NCI-H2196 treated with DMSO at 0.1 percent for 48 hours (cell line): ENCODE measurements around the gene THRA.
"Not testable (repeated sequence)": the region's sequence is repeated elsewhere in the genome, so short reads cannot be mapped to it uniquely, and the experiment has no call there.

Source experiments
- DNase-seq: peaks from one replicate; lab custom pipeline; 2025; ENCODE audit not compliant: unreplicated experiment; lab: John Stamatoyannopoulos, UW

THRA gene

DNA sequence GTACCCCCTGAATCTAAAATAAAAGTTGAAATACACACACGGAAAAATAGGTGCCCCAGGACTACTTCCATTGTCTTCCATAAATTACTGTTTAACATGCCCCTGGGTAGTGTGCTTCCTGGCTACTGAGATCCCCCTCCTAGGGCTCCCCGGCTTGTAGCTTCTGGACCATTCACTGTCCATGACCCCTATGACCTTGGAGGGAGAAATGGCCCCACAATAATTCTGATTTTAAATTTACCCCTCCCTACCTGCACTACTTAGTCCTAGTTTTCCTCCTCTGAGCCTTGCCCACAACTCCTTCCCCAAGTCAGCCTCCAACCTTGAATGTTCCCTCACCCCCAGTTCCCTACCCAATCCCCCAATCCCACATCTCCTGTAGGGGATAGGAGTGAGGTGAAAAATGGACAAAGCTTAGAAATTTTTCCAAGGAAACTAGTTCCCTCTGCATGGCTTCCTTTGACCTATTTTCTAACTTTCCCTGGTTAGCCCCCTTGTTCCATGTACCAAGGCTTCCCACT is 49.5 kb downstream of the THRA start:
- DNase-seq = no peak

DNA sequence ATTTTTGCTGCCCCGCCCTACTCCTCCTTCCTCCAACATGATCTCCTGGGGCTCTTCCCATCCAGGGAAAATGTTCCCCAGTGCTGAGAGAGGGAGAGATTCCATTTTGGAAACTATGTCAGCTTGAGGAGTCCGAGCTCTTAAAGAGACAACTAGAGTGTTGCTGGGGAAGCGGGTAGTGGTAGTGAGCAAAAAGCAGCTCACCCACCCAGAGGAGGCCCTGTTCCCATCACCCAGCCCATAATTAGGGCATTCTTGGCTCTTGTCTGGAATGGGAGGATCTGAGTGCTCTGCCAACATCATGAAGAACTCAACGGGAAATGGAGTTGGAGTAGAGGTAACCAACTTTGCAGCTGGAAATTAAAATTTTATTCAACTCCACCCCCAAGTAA is 49.9 kb downstream of the THRA start:
- no peak for DNase-seq

DNA sequence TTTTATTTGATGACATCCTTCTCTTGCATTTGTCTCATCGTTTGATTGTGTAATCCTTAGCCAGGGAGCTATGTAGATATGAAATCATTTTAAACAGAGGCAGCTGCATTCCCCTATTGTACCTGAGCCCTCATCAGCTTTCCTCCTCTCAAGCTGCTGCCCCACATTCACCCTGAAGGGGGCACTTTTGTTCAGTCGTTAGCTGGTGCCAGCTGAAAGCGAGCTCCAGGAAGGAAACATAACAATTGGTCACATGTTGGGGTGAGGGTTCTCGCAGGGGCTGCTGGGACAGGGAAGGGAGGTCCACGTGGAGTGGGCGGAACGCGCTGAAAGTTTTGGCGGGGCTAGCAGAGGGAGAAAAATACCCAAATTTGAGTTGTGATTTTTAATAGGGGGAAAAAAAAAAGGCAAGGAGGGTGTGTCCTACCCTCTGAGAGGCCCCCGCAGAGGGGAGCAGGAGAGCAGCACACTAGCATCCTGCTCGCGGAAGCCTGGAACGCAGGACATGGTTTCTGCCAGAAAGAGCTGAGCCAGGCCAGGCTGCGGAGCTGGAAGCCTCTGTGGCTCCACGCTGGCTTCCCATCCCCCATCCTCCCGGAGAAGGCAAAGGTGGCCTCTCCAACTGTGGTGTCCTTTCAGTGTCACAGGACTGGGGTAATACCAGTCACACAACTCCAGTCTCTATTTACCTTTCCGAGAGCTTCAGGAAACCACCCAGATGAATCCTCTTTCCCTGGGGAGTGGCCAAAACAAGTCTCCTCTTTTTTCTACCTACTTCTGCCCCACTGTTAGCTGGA is 50.5 kb downstream of the THRA start:
- DNase-seq = peak; percentile 76

DNA sequence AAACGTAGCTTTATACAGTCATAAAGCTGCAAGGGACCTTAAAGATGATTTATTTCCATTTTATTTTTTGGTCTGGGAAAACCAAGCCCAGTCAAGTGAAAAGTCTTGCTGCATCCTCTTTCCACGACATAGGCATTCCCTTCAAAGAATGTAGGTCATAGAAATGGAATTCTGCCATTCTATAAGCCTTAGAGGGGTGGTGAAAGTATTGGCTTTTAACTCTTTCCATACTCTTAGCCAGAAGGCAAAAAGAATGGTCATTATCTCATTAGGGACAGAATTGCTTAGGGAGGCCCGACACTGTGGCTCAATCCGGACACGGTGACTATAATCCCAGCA is 51.1 kb downstream of the THRA start:
- no peak for DNase-seq

DNA sequence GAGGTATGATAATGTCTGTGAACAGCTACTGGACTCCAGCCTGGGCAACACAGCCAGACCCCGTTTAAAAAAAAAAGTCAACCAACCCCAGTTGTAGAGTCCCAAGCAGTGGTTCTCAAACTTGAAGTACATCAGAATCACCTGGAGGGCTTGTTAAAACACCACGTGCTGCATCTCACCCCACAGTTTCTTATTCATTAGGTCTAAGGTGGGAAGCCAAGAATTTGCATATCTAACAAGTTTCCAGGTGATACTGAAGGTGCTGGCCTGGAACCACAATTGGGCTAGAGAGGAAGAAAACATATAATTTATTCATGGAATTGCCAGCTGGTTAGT is 52.3 kb downstream of the THRA start:
- no peak for DNase-seq

DNA sequence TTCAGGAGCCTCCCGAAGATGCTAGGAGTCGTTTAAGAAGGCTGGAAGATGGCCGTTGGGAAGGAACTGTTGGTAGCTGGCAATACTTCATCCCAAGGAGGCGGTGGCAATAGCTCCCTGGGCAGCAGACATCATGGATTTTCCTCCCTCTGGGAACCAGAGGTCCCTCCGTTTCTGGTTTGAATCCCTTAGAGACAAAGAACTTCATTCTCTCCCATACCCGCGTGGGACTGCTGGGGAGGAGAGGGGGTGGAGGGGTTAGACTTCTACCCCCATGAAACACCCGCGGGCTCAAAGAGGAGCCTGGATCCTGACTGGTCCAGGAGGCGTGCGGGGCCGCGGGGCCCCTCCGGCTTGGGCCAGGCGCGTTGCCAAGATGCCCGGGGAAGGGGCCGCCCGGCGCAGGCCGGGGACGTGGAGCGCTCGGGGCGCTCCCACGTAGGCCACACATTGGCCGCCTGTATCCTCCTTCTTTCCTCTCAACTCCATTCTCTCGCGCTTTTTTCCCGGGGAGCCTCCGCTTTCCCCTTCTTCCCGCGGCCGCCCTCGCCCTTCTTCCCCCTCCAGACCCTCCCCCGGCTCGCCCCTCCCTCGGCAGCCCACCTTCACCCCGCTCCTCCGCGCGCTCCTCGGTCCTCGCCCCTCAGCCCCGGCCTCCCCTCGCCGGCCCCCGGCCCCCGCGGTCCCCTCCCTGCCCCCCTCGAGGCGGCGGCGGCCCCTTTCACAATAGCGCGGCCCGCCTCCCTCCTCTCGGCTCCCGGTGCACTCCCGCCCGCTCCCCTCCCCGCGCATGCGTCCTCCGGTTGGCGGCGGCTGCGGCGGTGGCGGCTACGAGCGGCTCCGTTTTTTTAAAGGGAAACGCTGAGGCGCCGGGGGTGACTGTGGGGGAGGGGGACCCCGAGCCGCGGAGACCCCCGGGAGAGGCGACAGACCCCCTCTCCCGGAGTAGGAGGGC is 58.7 kb downstream of the THRA start, which contains the start of gene MSL1:
TSS of gene MSL1 (plus strand) at position 791 of the 955 bp plus-strand sequence. CDS start 642 bp downstream, outside the sequence.
- DNase-seq = peak; percentile 22

DNA sequence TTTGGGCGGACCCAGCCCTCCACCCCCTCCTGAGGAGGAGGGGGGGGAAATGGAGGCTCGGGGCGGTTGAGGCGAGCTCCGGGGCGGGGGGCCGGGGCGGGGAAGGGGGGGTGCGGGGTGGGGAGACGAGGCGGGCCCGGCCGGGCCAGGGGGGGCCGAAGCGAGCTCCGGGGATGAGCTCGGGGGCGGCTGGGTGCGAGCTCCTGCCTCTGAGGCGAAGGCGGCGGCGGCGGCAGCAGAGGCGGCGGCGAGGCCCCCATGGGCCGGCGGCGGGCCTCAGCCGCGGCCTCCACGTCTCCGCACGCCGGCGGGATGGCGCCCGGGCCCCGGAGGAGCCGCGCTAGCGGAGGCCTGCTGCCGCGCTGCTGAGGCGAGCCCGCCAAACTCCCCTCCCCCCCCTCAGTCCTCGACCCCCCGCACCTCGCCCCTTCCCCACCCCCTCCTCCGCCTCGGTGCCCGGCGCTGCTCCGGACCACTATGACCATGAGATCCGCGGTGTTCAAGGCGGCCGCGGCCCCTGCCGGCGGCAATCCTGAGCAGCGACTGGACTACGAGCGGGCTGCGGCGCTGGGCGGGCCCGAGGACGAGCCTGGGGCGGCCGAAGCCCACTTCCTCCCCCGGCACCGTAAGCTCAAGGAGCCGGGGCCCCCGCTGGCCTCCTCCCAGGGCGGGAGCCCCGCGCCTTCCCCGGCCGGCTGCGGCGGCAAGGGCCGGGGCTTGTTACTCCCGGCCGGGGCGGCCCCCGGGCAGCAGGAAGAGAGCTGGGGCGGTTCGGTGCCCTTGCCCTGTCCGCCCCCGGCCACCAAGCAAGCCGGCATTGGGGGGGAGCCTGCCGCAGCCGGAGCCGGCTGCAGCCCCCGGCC is 59.6 kb downstream of the THRA start:
- DNase-seq = no peak

DNA sequence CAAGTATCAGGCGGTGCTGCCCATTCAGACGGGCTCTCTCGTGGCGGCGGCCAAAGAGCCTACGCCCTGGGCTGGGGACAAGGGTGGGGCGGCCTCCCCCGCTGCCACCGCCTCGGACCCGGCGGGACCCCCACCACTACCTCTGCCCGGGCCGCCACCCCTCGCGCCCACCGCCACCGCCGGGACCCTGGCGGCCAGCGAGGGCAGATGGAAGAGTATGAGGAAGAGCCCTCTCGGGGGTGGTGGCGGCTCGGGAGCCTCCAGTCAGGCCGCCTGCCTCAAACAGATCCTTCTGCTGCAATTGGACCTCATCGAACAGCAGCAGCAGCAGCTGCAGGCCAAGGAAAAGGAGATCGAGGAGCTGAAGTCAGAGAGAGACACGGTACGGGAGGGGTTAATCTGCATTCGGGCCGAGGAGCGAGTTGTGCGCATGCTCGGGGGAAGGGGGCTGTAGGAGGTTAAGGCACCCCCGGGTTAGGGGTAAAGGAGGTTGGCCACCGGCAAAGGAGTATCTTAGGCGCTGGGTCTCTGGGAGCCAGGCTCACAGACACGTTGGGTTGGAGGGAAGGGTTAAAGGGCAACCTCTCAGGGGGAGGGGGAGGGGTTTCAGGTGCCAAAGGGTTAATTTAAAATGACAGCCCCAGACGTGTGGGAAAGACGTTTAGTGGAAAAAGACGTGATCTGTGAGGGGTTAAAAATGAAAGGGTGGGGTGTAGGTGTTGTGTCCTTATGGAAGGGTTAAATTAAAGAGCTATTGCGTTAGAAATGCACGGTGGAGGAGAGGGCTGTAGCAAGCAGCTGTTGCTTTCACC is 60.4 kb downstream of the THRA start:
- DNase-seq = no peak

DNA sequence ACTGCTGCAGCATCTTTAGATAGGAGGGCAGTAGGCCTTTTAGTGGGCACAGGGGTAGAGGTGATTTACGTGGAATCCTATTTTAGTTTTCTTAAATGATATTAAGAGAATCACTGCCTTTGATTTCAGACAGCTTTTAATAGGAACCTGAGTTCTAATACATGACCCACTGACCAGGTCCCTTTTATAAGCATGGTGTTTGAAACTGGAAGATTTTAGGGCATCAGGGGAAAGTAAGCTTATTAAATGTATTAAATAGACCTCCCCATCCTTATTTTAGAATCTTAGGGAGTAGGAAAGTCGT is 61.0 kb downstream of the THRA start:
- no peak for DNase-seq

DNA sequence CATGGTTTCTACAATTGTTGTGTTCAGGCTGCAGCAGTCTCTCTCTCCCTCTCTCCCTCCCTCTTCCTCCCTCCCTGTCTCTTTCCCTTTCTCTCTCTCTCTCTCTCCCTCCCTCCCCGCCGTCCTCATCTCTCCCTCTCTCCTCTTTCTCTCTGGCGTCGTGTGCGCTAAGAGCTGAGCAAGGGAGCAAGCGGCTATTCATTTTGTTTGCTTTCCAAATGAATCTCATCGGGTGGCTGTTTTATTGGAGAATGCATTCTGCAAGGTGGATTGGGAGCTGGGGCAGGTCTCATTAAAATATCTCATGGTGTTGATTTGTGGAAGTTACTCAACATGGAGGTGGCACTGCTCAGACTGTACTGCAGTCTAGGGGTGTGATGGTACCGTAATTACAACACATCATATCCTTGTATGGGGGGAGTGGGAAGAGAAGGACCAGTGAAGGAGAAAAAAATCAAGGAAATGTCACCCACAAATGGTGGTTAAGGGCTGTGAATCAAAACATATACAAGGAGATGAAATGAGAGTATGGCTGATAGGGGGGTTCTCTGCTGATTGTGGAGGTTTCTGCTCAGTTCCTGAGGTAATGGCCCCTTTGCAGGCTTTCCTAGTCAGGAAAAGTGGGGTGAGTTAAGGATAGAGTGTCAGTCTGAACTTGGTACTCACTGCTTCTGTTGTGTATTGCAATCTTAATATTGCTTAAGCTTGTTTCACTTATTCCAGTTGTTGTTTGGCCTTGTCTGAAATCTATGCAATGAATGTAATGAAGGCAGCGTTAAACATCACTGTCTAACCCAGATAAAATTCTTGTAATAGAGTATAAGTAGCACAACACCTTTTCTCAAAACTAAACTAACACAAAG is 61.7 kb downstream of the THRA start:
- no peak for DNase-seq

DNA sequence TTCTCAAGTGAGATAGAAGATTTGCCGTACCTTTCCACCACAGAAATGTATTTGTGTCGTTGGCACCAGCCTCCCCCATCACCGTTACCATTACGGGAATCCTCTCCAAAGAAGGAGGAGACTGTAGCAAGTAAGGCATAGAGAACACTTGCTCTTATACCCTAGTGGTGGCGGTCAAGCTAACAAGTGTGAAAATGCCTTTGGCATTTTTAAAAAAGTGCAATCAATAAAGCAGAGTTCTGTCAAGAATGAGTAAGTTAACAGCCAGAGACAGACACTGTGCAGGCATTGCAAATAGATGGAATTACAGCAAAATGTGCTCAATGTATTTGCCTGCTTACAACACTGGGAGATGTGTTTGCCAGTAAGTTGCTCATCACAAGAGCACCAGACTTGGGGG is 66.7 kb downstream of the THRA start:
- DNase-seq = no peak

DNA sequence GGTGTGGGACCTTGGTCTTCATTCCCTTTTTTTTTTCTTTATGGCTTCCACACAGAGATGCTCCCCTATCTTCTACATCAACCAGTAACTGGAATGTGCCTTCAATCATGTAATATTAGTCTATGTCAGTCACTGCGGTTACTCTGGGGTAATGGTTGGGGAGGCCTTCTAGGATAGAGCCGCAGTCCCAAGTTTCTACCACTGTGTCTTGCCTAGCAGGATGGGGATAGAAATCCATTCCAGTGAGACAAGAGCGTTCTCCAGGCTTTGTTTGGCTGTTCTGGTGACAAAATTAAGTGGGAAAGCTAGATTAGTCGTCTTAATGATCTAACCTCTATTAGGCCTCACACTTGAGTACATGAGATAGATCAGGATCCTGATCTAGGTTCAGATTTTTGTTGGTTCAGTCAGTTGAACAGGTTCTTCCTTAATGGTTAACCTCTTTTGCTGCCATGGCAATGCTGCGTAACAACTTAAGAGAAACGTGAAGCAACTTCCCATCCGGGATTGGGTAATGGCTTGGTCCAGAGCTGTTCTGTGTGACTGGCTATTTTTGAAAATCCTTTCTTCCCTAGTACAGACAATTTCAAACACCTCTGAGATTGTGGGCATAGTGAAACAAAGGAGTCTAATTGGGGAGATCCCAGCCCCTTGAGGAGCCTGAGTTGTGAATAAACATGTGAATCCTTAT is 67.7 kb downstream of the THRA start:
- no peak for DNase-seq

DNA sequence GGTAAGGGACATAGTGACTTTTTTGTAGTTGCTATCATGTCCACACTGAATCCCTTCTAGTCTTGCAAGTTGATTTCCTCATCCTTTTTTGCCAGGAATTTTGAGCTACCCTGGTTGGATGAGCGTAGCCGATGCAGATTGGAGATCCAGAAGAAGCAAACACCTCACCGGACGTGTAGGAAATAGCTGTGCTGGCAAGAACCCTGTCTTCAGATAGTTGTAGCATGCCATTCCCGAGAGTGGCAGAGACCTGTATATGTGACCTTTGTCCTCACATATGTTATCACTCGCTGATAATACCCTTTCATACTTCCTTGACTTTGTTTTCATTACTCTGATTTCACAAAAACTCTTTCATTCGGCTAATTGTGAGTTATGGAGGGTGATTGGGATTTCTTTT is 71.4 kb downstream of the THRA start:
- DNase-seq = no peak

DNA sequence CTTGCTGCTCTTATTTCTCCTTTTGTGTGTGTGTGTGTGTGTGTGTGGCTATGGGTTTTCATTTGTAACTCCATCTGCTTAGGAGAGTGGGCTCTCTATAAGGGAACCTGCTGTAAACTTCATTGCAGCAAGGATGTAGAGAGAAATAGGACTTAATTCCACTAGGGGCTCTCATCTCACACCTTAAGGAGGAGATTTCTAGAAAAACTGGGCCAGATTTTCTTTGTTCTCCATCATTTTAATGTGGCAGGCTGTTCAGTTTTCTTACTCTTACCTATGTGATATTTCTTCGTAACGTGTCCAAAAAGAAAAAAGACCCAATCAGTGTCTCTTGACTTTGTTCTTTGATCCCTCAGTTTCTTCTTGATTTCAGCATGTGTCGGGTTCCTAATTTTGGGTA is 73.1 kb downstream of the THRA start:
- no peak for DNase-seq

DNA sequence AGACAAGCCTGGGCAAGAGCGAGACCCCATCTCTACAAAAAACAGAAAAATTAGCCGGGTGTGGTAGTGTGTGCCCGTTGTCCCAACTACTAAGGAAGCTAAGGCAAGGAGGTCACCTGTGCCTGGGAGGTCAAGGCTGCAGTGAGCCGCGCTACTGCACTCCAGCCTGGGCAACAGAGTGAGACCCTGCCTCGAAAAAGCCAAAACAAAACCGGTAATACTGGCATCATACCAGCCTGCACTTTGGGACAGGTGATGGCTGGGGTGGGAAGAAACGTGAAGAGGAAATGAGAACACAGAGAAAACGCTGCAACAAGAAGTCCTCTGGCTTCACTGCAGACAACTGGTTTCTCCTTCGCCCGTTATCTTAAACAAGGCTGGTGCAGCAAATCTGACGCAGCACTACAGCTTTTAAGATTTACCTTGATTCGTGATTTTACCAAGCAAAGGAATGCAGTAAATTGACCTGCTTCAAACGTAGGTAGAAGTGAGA is 76.8 kb downstream of the THRA start:
- DNase-seq = no peak

DNA sequence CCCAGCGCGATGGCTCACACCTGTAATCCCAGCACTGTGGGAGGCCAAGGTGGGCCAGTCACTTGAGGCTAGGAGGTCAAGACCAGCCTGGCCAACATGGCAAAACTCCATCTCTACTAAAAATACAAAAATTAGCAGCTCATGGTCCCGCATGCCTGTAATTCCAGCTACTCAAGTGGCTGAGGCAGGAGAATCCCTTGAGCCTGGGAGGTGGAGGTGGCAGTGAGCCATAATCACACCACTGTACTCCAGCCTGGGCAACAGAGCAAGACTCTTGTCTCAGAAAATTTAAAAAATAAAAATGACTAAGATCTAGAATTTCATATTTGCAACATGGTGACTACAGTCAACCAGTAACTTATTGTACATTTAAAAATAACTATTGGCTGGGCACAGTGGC is 80.4 kb downstream of the THRA start:
- not testable (repeated sequence) for DNase-seq
